Kidney capillary endothelial cell (primary cell): ENCODE measurements around the gene COL10A1.

Experiments
- DNase-seq: peaks from one replicate; pipeline ENCODE4 v3.0.0-alpha.2; 2018; ENCODE audit warnings: low spot score

The COL10A1 gene

DNA sequence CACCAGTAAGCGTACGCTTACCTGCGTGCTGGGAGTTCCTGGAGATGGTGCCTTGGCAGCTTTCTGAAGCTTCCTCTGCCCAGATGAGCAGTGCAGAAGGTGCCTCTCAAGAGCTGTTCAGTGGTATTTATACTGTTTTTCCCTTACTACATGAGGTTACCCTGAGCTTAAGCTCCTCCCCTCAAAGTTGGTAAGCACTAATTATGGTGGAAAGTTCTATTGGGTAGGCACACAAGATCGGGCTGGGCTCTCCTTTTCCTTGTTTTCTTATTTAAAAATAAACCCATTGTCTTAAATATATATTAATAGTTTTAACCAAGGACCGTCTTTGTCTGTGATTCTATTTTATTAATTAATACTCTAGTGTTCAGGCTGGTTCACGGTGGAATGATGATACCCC, at the start of gene COL10A1:
TSS of gene COL10A1 (minus strand) at position 101 of the 400 bp plus-strand sequence. CDS start 640 bp downstream, outside the sequence.
- DNase-seq = no peak

DNA sequence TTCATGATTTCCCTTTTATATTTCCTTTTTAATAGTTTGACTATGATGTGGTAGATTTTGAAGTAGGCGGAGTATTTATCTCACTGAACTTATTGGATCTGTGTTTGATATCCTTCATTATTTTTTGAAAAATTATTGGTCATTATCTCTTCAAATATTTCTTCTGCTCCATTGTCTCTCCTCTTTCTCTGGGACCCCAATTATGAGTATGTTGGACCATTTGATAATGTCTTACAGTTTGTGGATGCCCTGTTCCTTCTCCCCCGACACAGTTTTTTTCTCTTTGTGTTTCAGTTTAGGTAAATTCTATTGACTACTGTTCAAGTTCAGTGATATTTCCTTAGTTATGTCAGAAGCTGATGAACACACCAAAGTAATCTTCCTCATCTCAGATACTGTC, 49.4 kb upstream of the COL10A1 start:
- no peak for DNase-seq

DNA sequence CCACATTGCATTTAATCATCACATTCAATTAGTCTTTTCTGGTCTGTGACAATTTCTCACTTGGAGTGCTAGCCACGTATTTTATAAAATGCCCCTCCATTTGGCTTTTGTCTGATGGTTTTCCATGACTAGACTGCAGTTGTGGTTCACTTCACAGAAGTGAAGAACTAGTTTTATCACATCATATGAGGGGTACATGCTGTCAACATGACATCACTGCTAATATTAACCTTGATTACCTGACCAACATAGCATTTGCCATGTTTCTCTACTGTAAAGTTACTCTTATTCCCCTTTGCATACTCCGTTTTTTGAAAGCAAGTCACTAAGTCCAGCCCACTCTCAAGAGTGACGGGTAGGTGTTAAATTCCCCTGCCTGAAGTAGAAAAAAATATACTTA, 48.0 kb upstream of the COL10A1 start:
- DNase-seq = no peak

DNA sequence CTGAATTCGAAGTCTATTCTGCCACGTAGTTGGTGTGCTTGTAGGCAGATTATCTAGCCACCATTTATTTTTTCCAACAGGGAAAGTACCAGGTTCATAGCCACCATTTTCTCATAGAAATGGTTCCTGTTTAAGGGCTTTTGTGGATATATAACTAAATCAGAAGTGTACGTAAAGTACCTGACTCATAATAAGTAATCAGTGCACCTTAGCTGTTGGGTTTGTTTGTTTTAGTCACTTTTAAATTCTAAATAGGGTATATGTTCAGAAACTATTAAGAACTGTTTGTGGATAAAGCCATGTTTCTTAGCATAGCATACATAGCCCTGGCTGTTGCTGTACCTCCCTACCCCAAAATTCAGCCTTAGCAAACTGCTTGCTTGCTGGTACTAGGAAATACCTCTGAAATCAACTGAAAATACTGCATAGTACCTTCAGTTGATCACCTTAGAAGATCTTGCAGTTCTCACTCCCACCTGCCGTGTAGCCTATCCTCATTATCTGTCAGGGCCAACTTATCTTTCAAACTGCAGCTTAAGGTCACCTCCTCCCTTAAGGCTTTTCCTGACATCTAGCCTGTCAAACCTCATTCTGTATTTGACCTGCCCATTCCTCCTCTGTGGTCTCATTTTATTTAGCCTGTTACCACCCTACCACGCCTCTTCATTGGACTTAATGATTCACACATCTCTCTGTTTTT, 44.6 kb upstream of the COL10A1 start:
- no peak for DNase-seq

DNA sequence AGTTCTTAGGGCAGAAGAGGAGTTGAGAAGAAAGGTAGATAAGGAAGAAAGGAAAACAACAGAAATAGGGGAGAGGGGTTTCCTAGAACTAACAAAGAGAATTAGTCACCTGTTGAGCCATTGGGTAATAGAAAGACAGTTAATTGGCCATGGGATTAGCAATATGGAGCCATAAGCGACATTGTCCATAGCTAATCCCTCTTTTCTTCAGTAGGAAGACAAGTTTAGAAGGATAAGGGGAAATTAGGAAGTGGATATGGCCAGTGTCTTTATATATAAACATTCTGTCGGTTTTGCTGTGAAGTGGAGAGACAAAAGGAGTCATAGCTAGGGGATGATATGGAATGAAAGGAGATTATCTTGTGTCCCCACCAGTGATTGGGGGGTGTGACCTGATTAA, 43.9 kb upstream of the COL10A1 start:
- no peak for DNase-seq

DNA sequence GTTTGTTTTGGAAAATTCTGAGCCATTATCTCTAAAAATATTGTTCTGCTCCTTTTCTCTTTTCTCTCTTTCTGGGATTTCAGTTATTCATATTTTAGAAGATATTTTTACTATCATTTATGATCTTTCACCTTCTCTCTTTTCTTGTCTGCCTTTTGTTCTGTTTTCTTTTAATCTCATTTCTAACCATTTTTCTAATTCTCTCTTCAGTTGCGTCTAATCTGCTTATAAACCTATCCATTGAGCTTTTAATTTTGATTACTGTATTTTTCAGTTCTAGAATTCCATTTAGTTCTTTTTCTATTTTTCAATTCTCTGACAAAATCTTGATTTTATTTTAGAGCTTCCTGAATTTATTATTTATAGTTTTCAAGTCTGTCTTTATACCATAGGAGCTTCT, 42.2 kb upstream of the COL10A1 start:
- DNase-seq = no peak

DNA sequence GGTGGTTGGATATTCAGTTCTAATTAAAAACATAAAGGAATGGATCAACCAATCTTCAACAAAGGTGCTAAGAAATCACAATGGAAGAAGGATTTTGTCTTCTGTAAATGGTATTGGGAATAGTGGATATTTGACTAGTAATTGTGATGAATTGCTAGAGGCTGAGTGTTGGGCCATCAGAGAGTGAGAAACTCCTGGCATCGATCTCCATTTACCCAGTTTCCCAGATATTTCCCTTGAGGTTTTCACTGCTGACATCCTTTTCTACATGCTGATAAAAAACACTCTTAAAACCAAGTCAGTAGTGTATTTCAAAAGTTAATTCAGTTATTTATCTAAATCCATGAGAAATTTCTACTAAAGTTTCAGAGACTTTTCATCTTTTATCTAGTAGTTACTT, 40.4 kb upstream of the COL10A1 start:
- DNase-seq = no peak

DNA sequence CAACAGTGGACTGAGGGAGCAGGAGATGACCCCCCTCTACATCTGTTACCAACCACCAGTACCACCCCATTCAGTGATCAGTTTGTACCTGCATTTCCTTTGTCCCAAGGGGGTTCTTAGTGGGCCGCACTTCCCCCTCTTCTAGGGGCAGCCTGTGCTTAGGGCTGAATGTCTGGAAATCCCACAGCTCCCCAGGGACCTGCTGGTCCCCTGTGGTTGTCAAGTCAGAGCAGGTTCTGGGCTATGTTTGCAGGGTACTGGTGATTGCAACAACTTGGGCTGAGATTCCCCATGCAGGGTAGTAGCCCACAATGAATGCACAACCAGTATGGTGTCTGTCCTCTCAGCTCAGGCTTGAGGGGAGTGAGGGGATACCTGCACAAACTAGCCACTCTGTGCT, 39.7 kb upstream of the COL10A1 start:
- DNase-seq = no peak

DNA sequence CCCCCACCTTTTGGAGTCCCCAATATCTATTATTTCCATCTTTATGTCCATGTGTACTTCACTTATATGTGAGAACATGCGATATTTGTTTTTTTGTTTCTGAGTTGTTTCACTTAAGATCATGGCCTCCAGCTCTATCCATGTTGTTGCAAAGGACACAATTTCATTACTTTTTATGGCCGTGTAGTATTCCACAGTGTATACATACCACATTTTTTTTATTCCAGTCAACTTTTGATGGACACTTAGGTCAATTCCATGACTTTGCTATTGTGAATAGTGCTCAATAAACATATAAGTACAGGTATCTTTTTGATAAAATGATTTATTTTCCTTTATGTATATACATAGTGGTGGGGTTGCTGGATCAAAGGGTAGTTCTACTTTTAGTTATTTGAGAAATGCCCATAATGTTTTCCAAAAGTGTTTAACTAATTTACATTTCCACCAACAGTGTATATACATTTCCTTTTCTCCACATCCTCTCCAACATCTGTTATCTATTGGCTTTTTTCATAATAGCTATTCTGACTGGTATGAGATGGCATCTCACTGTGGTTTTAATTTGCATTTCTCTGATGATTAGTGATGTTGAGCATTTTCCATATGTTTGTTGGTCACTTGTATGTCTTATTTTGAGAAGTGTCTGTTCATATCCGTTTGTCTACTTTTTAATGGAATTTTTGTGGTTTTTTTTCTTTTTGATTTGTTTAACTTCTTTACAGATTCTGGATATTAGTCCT, 34.0 kb upstream of the COL10A1 start:
- DNase-seq = no peak

DNA sequence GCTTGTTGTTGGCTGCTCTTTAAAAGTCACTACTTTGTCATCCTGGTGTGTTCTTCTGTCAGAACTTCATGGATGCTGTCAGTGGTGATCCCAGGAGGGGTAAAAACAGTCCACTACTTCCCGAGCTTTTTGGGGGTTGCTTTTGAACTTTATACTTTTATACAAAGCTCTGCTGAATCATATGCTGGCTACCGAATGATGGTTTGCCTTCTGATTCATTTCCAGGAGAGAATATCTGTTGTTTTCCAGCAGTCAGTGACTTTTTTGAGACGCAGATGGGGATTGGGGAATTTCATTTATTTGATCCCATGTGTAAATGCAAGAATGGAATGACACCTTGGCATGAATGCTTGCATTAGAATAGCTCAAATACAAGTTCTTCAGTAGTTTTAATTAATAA, 32.7 kb upstream of the COL10A1 start:
- no peak for DNase-seq

DNA sequence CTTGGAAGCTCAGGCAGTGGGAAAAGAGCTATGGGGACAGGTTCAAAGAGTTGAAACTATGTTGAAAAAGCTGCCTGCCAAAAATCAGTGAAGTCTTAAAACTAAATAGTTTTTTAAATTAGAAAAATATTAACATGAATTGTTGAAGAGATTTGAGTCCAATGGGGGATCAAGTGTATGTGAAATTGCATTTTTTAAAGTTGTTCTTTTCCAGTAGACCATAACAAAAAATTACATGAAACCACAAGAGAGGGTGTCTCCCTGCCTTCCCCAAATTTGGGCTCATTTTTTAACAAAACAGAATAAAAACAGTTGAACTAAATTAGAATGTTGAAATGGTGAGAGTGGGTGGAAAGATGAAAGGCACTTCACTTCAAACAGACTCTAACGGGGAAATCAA, 31.5 kb upstream of the COL10A1 start:
- no peak for DNase-seq

DNA sequence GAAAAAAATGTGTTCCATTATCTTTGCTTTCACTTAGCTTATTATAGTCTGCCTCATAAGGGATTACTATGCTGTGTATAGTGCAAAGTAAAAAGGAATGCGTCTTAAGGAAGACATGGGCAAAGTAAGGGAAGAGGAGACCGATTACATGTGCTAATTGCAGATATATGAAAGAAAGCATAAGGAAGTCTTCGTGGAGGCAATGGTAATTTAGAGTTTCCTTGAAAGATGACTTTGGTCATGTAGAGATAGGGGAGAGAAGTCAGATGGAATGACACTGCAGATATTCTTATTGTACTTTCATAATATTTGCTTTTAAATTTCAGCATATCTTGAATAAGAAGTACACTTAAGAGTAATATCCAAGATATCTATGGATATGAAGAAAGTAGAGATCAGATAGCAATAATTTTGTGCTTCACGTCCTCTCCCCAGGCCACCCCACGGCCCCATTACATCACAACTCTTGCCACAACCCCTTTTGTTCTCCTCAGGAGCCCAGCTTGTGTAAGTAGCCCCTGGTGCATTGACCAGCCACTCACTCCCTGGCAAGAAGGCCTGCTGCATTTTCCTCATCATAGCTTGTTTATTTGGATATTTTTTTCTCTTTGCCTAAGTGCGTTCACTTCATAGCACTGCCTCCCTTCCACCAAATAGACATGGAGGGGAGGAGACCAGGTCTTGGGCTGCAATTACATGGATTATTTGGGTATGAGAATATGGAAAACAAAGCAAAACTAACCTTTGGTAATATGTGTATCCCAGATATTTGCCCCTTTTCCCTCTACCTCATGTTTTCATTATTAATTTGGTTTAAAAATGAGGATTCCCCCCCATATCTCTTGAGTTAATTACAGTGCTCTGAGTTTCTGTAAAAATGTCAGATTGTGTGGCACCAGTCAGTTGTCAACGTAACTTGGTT, 30.7 kb upstream of the COL10A1 start:
- DNase-seq = no peak

DNA sequence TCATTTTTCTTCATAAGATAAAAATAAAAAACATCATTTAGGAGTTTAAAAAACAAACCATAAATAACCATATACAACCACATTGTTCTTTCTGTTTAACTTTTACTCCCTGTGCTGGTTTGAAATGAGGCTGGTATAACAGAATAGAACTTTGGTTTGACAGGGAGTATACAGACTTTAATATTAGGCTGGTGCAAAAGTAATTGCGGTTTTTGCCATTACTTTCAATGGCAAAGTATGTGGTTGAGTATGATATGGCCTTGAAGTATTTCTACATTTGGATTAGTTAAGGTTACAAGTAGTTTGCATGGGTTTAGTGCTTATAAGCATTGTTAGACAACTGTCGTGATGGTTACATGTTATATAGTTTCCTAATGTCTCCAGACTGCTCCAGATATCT, 29.0 kb upstream of the COL10A1 start:
- DNase-seq = no peak

DNA sequence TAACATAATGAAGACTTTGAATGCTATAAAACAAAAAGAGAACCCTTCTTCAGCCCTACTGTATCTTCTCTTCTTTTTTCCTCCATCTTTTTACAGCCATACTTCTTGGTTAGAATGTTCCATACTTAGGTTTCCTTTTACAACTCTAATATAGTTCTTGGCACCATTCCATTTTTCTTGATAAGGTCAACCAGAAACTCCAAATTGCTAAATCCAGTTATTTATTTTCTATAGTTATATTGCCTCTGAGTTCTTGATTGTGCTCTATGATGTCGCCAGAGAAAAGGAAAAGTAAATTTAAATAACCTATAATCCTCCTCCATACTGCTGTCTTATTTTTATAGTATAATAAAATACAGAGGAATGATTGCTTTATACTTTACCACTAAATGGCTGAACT, 26.7 kb upstream of the COL10A1 start:
- no peak for DNase-seq

DNA sequence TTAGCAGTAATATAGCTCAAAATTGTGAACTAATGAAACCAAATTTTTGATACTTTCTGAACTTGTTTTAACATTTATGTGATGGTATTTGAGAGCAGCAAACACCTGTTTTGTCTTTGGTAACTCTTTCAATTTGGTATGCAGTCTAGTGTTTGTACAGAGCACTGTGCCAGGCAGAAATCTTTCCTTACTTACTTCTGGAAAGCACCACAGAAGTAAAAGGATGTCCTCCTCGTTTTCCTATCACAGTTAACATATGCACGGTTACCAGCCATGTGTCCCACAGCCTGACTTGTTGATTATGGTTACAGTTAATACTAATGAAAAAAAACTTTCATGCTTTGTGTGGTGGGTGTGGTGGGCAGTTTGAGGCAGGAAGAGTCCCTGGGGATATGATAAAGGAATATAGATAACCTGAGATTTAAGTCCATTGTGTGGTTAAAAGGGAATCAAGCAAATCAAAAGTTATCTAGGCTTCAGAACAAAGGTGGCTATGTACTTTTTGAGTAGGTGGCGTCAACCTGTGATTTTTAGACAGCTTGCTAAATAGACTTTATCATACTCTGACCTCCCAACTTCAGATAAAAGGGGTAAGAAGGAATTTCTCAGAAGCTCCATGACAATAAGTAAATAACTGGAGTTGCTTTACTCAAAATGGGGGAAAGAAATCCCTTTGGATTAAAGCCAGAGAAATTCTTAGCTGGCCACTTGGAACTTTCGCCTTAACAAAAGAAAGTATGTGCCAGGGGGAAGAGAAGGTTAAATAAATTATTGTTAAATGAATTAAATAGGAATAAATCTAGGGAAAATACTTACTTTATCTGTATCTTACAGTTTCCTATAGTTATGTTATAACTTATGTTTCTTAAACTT, 20.1 kb upstream of the COL10A1 start:
- no peak for DNase-seq

DNA sequence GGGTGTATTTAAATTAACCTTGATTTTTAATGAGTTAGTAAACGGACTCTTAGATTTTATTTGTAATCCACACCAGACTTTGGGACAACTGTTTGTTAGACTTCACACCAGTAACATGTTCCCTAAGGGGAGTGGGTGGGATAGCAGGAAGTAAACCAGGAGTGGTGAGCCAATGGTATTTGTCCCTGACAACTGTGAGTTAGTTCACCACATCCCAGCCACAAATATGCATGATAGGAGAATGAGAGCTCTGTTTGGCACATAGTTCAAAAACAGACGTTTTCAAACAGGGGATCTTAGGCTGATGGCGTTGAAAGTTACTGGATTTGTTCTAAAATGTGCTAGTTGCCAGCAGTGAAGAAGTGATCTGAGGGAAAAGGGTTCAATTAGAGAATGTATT, 18.7 kb upstream of the COL10A1 start:
- no peak for DNase-seq

DNA sequence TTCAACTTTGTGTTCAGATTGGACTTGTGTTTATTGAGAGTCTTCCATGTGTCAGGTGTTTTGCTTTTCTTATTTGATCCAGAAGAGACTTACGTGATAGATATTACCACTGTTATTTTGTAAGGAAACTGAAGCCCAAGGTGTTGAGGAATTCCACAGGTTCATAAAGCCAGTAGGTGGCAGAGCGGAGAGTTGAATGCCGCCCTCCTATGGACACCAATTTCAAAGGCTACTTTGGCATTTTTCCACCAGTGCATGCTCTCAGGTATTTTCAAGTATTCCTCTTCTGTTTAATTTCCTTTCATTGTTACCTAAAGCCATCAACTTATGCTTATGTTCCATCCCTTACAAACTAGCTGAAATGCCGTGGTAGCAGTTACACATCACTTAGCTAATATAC, 14.0 kb upstream of the COL10A1 start:
- no peak for DNase-seq

DNA sequence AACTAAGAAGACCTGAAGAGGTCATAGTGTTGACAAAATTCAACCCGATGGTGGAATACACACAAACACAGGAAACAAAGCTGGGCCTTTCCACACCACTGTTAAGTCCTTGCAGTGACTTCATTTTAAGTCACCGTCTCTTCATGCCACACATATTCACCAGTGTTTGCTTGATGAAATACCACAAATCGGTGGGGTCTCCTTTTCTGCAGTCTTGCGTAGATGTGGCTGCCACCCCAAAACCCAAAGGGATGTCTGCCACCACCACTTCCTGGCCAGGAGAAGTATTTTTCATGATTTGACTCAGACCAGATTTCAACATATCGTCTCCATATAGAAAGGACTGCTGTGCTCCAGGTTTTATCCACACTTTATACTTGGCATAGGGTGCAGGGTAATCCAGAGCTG, 11.0 kb upstream of the COL10A1 start:
- DNase-seq = no peak

DNA sequence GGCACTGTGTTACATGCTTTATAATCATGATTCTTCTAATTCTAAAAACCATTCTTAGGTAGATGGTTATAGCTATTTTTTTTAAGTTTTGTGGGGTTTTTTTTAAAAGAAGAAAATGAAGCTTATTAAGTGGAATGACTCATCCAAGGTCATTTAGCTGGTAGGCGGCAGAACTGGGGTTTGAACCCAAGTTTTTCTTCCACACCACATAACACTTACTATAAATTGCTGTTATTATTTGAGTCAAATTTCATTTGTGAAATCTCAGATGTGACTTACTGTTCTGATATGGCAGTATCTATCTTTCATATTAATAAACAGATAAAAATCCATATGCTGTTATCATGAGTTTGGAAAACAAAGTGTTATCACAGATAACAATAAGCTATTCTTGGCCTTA, 10.4 kb upstream of the COL10A1 start:
- DNase-seq = no peak

DNA sequence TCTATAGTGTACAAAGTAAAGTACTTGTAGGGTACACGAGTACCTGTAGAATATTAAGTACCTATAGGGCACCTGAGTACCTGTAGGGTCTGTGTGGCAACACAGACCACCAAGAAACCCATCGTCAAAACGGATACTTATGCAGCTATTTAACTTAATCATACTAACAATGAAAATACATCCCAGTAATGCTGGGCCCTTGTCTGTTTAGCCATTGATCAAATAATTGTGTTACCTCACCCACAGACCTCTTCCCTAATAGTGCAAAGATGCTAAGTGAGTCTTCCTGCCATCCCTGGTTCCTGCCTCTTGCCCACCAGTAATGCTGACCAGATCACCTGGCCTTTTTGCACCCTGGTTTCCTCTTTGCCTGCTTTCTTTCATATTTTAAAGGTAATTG, 7.5 kb upstream of the COL10A1 start:
- no peak for DNase-seq

DNA sequence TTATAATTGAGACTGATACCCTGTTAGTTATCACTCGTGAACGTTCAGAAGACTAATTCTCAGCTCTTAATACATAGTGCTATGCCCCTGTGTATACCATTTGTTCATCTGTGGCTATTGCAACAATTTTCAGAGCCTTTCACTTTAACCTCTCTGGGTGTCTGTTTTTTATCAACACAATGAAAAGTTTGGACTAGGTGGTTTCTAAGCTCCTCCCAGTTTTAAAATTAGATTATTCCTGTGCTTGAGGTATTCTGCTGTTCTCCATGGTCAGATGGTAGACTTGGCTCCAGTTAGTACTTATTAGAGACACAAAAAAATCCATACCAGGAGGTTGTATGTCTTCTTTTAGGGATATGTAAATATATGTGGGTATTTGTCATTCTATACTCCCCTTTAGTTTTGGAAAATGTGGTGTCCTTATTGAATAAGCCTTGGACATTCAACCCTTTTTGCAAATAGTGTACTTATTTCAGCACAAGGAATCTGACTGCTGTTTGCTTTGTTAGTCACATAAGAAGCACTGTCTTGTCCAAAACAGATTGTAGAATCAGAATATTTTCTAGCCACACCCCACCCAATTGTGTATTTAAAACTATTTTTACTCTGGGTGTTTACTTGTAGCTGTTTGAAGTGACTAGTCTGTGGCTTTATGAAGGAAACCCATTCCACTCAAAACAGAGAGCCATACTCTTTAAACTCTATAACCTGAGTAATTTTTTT, 2.0 kb upstream of the COL10A1 start:
- DNase-seq = no peak
